HG03558 (cell line): Measurements from ENCODE around the gene SERPINA10.

ENCODE experiments used
- ATAC-seq: cut with Tn5 transposase; IDR thresholded peaks from one replicate; pipeline ENCODE4 v1.9.1; 2021; ENCODE audit warnings: moderate number of reproducible peaks; ENCODE audit not compliant: unreplicated experiment; ENCODE audit errors: extremely low read depth

The SERPINA10 gene, protein sequence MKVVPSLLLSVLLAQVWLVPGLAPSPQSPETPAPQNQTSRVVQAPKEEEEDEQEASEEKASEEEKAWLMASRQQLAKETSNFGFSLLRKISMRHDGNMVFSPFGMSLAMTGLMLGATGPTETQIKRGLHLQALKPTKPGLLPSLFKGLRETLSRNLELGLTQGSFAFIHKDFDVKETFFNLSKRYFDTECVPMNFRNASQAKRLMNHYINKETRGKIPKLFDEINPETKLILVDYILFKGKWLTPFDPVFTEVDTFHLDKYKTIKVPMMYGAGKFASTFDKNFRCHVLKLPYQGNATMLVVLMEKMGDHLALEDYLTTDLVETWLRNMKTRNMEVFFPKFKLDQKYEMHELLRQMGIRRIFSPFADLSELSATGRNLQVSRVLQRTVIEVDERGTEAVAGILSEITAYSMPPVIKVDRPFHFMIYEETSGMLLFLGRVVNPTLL

DNA sequence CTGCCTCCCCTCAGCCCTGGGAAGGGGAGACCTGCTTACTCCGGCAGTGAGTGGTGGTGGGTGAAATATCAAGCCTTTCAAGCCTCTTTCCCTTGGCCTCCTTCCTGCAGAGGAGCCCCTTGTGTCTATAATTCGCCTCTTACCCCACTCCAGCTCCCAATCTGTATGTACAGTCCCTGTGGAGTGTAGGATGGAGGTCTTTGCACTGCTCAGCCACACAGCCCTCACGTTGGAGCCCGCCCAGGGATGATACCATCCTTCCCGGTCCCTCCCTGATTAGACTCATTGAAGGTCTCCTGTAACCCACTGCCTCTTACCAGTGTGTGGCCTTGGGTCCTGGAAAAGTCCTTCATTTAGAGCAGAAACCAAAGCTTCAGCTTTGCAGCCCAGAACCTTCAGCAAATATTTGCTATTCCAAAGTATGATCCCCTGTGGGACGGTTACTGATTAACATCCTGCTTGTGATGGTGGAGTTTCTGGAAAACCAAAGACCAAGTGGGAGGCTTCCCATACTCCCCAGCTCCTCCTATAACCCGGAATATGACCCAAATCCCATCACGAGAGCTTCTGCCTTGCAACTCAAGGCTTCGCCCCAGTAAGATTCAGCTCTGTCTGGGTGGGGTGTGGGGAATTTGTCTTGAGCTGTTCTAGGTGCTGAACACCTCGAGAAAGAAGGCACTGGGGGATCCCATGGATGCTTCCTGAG is at the start of gene SERPINA10:
Gene SERPINA10 (minus strand): TSS at position 397 of the 706 bp plus-strand sequence. CDS start 2,675 bp downstream, outside the sequence.
- no peak for ATAC-seq

DNA sequence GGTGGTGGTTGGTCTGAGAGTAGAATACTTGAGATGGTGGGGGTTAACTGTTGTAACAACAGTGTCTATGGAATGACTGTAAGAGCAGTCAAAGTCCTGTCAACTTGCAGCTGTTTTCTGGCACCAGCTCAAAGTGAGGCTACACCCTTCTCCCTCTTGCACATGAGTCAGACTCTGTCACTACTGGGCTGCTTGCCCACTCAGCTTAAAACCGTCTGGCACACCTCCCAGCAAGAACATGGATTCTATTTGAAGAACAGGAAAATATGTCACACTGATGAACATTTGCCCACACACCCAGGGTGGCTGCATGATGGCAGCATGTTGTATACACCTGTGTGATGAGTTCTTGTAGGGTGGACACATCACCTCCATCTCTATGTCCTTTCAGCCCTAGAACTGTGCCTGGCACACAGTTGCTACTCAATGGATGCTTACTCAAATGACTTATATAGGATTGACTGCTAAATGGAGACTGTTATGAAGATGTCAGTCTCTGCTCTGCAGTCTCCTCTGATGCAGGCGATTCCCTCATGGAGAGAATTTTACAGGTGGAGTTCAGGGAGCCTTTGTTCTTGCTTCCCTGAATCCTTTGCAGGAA is 49.4 kb upstream of the SERPINA10 start:
- ATAC-seq: no peak

DNA sequence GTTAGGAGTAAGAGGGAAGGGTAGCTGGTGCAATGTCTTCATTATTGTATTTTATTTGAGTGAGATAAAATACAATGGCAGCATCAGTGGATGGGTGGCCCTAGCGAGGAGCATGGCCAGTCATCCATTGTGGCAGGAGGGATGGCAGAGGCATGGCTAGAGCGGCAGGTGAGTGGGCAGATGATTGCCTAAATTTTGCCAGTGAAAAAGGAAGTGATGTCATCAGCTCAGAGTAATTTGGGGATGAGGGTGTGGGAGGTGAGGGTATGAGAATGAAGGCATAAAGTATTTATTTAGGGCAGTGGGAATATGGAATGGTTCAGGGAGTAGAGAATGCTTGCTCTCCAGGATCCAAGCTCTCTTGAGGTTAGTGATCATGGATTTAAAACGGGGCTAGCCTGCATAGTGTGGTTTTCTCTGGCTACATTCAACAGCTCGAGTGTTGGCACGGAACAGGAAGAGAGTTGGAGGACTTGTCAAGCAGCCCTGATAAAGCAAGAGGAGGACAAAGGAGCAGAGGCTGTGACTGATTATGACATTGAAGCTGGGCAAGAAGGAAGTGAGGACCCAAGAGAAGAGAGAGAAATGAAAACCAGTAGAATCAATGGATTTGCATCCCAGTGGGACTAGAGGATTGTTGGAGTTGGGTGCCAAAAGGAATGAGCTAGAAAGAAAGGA is 48.7 kb upstream of the SERPINA10 start:
- no peak for ATAC-seq

DNA sequence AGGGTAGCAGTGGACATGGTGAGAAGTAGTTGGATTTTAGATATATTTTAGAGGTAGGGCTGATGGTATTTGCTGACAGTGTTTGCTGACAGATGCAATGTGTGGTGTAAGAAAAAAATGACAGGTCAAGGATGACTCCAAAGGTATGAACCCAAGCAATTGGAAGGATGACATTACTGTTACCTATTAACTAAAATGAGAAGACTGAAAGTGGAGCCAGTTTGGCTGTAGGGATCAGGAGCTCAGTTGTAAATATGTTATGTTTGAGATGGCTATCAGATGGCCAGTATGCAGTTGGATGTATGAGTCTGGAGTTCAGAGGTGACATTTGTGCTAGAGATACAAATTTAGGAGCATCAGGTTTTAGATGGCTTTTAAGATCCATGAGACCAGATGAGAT is 47.5 kb upstream of the SERPINA10 start:
- no peak for ATAC-seq

DNA sequence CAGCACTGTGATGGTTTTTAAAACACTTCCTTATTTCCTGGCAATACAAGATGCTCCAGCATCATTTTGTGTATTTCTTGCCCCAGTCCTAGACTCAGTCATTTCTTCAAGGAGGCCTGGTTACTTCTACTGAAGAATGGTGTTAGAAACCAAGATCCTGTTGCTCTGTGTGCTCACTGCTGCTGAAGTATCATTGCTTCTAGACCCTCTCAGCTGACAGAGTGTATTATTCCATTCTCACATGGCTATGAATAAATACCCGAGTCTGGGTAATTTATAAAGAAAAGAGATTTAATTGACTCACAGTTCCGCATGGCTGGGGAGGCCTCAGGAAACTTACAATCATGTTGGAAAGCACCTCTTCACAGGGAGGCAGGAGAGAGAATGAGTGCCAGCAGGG is 45.0 kb upstream of the SERPINA10 start:
- no peak for ATAC-seq

DNA sequence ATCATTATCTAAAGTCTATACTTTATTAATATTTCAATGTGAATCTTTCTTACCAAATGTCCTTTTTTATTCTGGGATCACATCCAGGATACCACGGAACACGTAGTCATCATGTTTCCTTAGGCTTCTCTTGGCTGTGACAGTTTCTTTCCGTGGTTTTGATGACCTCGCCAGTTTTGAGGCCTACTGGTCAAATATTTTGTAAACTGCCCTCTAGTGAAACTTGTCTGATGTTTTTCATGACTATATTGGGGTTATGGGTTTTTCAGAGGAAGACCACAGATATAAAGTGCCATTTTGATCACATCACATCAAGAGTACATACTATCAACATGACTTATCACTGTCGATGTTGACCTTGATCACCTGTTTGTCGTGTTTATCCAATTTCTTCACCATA is 44.2 kb upstream of the SERPINA10 start:
- no peak for ATAC-seq

DNA sequence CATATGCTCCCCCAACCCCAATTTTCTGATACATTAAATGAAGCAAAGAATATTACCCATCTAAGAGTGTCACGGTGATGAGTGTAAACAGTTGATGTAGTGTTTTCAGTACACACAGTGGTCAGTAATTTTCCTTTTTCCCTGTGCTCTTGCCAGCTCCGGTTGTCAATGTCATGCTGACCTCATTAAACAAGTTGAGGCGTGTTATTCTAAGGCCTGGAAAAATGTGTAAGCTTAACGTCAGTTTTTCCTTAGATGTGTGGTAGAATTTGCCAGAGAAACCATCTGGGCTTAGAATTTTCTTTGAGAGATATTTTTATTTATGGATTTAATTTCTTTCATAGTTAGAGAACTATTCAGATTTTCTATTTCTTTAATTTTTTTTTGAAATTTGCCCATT is 41.8 kb upstream of the SERPINA10 start:
- ATAC-seq: no peak

DNA sequence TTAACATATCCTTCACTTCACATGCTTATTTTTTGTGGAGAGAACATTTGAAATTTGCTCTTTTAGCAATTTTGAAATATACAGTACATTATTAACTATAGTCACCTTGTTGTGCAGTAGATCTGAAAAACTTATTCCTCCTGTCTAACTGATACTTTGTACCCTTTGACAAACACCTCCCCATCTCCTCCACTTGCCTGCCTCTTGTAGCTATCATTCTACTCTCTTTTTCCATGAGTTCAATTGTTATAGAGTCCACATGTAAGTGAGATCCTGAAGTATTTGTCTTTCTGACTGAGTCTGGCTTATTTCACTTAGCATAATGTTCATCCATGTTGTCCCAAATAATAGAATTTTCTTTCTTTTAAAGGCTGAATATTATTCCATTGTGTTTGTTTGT is 39.5 kb upstream of the SERPINA10 start:
- ATAC-seq: no peak

DNA sequence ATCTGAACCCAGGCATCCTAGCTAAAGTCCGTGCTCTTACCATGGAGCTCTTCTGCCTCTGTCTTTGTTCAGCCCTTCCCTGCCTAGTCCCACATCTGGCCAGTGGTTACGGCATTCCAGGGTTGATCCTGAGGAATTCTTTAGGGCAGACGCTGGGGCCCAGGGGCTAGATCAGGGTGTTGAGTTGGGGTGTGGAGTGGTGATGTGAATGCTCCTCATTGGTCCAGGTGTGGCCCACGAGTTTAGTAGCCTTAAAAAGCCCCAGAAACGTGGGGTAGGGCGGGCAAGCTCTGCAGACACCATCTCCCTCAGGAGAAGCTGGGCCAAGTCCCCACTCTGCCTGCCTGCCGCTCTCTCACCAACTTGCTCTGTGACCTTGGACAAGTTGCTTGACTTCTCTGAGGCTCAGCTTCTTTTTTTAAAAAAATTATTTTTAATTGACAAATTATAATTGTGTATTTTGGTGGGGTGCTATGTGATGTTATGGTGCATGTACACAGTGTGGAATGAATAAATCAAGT is 39.1 kb upstream of the SERPINA10 start:
- no peak for ATAC-seq

DNA sequence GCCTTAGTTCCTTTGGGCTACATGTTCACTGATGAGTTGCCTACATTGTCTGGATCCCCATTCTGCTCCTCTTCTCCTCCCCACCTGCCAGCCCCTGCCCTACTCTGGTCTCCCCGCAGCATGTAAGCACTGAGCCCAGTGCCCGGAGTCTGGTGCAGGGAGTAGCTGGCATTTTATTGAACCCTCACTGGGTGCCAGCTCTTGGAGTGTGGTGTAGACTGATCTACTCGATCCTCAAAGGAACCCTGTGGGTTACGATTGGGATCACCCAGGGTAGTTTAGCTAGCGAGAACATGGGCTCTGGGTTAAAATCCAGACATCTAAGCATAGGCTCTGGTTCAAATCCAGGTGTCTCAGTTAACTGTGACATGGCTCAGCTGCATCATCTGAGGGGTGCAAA is 38.4 kb upstream of the SERPINA10 start:
- ATAC-seq: no peak

DNA sequence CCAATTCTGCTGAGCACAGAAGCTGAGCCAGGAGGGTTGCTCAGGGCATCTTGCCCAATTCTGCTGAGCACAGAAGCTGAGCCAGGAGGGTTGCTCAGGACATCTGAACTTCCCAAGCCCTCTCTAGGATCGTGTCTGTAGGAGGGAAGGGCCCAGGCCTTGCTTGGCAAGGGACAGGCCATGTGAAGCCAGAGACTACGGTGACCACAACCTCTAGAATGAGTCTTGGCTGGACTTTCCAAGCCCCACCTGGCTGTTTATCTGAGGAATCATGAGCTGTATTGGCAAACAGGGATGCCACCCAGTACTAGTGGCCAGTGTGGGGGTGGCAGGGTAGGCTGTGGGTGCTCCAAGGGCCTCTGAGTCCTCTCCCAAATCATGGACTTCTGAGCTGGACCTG is 37.8 kb upstream of the SERPINA10 start:
- no peak for ATAC-seq

DNA sequence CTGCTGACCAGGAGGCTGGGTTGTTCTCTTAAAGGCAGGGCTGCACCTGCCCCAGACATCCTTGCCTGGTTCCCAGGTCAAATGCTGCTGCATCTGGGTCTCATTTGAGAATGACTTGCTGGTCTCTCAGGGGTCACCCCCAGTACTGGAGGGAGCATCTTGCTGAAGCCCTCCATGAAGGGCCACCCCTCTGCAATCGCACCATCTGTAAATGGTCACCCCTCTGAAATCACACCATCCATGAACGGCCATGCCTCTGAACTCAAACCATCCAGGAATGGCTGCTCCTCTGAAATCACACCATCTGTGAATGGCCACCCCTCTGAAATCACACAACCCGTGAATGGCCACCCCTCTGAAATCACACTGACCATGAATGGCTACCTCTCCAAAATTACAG is 37.4 kb upstream of the SERPINA10 start:
- no peak for ATAC-seq

DNA sequence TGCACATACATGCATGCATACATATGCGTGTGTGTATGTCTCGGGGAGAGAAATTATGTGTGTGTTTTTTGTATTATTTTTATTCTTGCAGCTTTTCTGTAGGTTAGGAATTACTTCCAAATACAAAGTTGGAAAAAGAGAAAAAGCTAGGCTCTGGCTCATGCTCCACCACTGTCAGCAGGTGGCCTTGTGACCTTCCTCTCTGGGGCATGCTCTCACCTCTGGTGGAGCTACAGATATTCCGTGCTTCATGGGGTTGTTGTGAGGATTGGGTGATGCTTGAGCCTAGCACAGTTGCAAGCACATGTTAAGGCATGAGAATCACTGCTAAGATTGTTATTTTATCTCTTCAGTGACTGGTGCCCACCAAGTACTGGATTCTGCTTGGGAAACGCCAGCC is 36.8 kb upstream of the SERPINA10 start:
- no peak for ATAC-seq

DNA sequence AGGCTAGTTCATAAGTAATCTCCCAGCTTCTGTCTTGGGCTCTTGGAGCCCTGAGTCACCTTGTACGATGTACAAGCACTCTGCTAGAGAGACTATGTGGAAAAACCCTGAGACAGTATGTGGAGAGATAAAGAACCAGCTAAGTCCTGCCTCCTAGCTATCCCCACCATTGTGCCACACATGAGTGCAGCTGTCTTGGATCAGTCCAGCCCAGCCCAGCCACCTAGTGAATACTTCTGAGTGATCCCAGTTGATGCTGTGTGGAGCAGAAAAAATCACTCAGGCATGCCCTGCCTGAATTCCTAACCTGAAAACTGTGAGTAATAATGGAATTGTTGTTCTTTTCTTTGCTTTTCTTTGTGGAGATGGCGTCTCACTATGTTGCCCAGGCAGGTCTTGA is 35.1 kb upstream of the SERPINA10 start:
- no peak for ATAC-seq

DNA sequence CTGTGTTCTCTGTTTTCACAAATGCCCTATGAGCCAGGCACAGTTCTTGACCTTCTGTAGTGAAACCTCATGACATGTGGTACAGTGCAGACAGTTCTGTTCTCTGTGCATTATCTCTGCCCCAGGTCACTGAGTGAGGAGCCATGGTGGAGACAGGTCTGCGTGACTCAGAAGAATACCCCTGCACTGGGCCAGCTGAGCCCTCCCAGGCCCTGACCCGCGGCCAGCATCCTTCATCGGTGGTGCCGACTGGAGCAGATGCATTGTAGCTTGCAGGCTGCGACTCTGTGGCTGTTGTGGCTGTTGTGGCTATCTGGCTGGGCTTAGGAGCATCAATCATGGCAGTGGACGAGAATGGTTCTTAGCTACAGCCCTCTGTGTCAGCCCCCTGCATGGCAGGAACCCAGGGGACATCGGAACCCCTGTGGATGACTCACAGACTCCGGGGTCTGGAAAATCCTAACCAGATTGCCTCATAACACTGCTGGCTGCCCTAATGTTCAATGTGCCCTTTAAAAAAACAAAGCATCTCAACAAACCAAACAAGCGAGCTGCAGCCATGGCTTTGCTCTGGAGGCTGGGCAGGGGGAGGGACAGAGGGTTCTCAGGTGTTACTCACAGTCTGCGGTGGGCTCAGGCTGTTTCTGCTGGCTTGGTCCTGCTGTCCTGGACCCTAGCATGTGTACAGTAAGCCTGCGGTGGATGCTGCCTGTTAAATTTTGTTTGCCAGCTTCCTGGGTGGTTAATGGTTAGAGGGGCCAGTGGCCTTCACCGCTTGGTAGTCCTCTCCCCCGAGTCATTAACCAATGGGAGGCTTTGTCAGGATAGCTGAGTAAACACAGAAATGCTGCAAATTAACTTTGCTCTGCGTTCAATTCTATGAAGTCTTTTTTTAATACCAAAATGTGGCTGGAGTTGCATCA is 29.8 kb upstream of the SERPINA10 start, which contains the start of gene SERPINA6:
Gene SERPINA6 (minus strand): TSS at position 689 of the 923 bp plus-strand sequence. CDS start 8,688 bp downstream, outside the sequence.
- no peak for ATAC-seq

DNA sequence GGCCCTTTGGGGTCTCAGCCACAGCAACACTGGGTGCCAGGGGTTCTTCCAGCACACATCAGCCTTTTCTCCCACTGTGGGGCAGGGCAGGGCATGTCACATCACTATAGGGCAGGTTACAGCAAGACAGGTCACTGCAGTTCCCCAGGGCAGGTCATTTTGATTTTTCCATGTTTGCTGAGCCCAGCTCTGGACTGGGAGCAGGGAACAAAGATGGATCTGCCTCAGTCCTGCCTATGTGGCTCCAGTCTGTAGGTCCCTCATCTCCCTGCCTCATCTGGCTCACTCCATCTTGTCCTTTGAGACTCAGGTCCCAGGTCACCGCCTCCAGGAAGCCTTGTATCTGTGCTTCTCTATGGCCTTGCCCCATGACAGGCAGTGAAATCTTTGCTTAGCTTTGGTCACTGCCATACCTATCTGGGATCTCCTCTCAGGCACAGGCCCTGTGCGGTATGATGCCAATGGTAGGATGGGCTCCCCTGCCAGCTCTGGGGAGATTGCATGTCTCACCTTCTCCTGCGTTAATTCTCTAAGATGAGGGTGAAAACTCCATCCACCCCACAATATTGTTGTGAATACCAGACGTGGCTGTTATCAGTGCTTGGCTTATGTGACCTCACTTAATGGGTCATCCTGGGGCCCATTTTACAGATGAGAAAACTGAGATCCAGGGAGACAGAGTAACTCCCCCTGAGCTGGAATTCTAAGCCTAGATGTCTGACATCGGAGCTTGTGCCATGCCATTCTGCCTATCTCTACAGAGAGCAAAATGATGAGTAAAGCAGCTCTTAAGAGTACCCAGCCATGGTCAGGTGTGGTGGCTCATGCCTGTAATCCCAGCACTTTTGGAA is 28.6 kb upstream of the SERPINA10 start:
- no peak for ATAC-seq

DNA sequence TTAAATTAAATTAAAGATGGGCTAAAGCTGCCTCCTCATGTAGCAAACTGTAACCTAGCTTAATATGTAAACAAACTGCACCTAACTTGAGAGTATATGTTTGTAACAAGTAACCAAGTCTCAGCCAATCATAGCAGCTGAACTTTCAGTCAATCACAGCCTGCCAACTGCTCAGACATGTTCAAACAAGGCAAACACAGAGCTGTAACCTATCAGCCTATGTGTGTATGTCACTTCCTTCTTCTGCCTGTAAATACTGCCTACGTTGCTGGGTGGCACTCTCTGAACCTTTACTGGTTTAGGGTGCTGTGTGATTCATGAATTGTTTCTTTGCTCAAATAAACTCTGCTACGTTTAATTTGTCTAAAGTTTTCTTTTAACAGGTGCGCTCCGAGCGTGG is 27.2 kb upstream of the SERPINA10 start:
- ATAC-seq: no peak

DNA sequence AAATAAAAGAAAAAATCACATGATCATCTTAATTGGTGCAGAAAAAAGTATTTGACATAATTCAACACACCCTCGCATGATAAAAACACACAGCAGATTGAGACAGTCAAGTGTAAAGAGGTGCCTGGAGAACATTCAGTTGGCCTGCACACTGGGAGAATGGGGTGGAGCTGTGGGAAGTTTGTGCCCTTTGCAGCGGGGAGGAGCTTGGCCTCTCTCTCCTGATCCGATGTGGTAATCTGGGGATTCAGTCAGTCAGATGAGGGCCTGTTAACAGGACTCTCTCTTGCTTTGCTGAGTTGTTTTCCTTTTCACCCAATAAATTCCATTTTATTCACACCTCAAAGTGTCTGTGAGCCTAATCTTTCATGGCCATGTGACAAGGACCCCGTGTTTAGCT is 24.2 kb upstream of the SERPINA10 start:
- no peak for ATAC-seq
